Stimulated activated CD4-positive, alpha-beta T cell treated with anti-CD3 and anti-CD28 coated beads, Interleukin-15, amount 100 ng/mL, for 24 hours (primary cell): Measurements from ENCODE around the gene ANKDD1B.
"Not testable (repeated sequence)": the region's sequence is repeated elsewhere in the genome, so short reads cannot be mapped to it uniquely, and the experiment has no call there.

Experiments used
- DNase-seq: peaks from one replicate; pipeline ENCODE4 v3.0.0-alpha.2; 2020

The ANKDD1B gene

DNA sequence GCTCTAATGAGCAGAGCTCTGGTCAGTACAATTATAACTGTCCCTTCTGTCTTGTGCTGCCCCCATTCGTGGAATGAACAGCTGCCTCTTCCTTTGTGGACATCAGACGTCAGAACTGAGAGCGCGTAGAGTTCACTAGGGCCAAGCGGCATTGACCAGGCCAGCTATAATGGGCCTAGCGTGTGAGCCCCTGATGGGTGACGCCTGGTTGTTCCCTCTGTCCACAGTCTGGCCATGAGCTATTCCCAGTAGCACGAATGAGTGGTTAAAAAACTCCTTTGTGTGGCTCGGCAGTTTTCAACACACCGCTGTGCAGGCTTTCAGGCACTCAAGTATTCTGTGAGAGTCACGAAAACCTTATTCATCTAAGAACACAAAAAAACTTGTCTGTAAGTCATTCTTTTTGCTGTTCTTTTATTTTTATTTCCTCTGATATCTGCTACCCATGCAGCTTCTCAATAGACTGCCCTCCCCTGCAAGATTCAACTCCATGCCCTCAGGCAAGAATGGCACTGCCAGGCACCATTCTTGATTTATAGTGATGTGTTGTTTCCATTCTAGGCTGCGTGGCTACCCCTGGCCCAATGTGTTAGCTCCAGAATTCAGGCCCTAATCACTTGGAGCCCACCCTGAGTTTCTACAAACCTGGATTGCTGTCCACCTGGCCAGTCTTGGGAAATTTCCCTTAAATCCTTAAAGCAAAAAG is 52.5 kb downstream of the ANKDD1B start:
- DNase-seq: no peak

DNA sequence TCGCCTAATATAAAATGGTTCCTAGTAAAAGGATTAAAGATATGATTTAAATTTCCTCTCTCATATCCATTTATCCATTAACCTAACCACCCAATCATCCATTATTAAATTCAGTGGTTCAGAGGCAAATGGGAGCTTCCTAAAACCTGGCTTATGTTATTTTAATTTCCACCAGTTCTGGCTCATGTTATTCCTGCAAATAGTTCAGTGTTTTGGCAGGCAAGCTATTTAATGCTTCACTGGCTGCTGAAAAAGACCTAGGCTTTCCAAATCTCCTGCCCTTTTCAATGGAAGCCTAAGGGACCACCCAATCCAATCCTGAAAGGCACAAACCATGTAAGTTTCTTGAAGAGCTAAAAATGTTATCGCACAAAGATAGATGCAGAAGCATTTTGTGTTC is 53.7 kb downstream of the ANKDD1B start:
- DNase-seq: no peak

GRCh38 chr5:75666801-75667200 is 55.5 kb downstream of the ANKDD1B start:
- no peak for DNase-seq

GRCh38 chr5:75667586-75667985 is 56.3 kb downstream of the ANKDD1B start:
- DNase-seq: no peak

GRCh38 chr5:75668445-75668844 is 57.2 kb downstream of the ANKDD1B start:
- peak; percentile 5 for DNase-seq

- peak; percentile 81 for DNase-seq
These were observed 57.9 kb downstream of the ANKDD1B start for GRCh38 chr5:75668977-75669689.

DNA sequence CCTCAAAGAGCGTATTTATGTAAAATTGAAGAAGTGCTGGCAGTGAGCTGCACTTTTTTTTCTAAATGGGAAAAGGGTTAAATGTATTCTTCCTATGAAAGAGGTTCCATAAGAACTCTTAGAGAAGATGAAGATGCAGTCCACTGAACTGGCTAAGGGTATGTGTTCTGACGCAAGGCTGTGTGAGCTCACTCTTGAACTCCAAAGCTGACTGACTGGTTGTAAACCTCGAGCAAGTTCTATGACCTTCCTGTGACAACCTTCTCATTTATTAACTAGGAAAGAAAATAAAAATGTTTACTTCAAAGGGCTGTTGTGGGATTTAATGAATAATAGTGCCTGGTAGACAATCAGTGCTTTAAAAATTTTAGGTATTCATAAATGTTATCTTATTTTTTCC is 59.3 kb downstream of the ANKDD1B start:
- DNase-seq: peak; percentile 6

DNA sequence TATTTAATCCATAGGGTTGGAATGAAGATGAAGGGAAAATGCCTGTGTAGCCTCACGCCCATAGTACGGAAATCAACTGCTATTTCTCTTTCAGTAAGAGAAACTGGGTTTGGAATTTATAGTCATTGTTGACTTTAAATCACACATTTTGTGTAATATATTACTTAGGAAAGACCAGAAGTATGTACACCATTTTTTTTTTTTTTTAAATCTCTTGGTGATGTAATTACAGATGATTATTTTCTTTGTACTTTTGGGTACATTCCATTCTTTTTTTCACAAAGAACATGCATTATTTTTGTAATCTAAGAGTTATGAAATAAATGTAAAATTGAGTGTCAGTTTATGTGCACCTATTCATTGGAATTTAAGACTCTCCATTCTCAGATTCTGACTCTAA is 60.3 kb downstream of the ANKDD1B start:
- DNase-seq: no peak

GRCh38 chr5:75672616-75673015 is 61.4 kb downstream of the ANKDD1B start:
- DNase-seq: no peak

- DNase-seq: no peak
These were observed 64.5 kb downstream of the ANKDD1B start for GRCh38 chr5:75675783-75676182.

DNA sequence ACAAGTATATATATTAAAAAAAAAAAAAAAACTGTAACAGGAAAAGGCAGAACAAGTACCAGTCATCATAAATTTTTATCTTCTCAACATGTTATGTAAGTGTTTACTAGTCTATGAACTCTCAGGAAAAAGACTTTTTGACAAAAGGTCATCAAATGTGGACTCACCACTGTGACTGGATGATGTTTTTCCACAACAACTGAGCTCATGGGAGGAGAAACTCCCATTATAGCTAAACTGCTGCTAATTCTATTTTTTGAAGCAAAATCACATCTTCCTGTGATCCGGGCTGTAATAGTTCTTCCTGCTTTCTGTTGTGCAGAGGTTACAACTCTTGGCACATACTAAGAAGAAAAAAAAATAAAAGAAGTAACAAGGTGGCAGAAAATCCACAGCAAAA is 66.4 kb downstream of the ANKDD1B start:
- DNase-seq: no peak

GRCh38 chr5:75678155-75678554 is 66.9 kb downstream of the ANKDD1B start:
- peak; percentile 11 for DNase-seq

DNA sequence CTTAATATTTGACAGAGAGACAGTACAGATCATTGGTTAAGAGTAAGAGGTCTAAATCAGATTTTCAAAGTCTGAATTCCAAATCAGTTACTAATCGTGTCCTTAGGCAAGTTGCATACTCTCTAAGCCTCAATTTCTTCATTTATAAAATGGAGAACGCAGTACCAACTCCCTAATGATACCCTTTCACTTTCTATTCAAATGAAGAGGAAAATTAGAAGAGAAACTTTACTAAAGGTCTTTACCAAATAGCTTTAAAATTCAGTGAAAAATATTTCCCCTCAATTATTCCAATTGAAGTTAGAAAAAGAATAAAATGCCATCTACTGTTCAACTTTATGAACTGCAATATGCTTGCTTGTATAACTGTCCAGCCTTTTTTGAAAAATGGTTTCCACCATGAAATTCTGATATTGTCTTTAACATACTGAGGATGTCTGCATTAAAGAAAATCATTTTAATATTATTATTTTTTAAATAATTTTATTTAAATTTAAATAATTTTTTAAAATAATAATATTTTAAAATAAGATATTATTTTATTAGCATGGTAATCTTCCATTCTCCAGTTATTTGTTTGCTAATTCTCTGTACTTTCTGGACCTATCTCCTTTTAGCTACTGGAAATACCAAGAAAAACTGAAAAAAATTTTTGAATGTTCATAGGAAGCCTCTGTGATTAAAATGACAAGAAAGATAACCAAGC is 70.0 kb downstream of the ANKDD1B start:
- no peak for DNase-seq

- no peak for DNase-seq
These were observed 73.9 kb downstream of the ANKDD1B start for GRCh38 chr5:75685141-75685540.

- DNase-seq: no peak
These were observed 75.2 kb downstream of the ANKDD1B start for GRCh38 chr5:75686480-75686879.

- no peak for DNase-seq
These were observed 79.4 kb downstream of the ANKDD1B start for GRCh38 chr5:75690669-75691068.

DNA sequence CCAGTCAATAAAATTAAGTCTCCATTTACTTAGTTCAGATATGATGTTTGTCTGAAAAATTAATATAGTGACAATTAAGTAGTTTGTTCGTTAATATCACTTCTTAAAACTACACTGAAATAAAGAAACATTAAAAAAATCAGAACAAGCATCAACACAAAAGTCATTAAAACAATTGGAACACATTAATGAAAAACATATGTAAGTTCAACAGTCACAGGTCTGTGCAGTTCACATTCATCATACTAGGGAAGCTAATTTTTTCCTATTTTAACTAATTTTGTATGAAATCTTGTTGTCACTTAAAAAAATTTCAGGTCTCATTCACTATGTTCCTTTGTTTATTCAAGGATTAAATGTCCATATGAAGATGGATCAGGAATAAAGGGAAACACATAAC is 83.5 kb downstream of the ANKDD1B start:
- no peak for DNase-seq

GRCh38 chr5:75695472-75696351 is 84.5 kb downstream of the ANKDD1B start:
- DNase-seq: not testable (repeated sequence)

GRCh38 chr5:75701856-75702255 is 90.6 kb downstream of the ANKDD1B start:
- DNase-seq: no peak

GRCh38 chr5:75706016-75706415 is 94.8 kb downstream of the ANKDD1B start:
- DNase-seq: no peak

- no peak for DNase-seq
These were observed 95.5 kb downstream of the ANKDD1B start for GRCh38 chr5:75706775-75707174.

- DNase-seq: no peak
These were observed 96.8 kb downstream of the ANKDD1B start for GRCh38 chr5:75707911-75708509.

- no peak for DNase-seq
These were observed 99.4 kb downstream of the ANKDD1B start for GRCh38 chr5:75710637-75711036.
